Neuron (in vitro differentiated cells): ENCODE measurements around the gene GMDS.

Experiments
- H2AFZ ChIP-seq: one replicate; pipeline ENCODE4 v1.6.1; 2013; ENCODE audit warnings: low read depth, mild to moderate bottlenecking, inconsistent platforms, low read length, moderate library complexity
- H3K27me3 ChIP-seq: one replicate; pipeline ENCODE4 v1.6.1; 2013; ENCODE audit warnings: low read length; ENCODE audit not compliant: insufficient read depth
- H3K36me3 ChIP-seq: one replicate; pipeline ENCODE4 v1.6.1; 2013; ENCODE audit warnings: low read length; ENCODE audit not compliant: insufficient read depth
- H3K4me1 ChIP-seq: one replicate; pipeline ENCODE4 v1.6.1; 2013; ENCODE audit warnings: low read length; ENCODE audit not compliant: insufficient read depth
- H3K4me3 ChIP-seq: 2 replicates; pipeline ENCODE4 v1.5.1; 2013; ENCODE audit warnings: mild to moderate bottlenecking, low read length, moderate library complexity
- H3K9me3 ChIP-seq: one replicate; pipeline ENCODE4 v1.6.1; 2013; ENCODE audit warnings: low read length

The GMDS gene

DNA sequence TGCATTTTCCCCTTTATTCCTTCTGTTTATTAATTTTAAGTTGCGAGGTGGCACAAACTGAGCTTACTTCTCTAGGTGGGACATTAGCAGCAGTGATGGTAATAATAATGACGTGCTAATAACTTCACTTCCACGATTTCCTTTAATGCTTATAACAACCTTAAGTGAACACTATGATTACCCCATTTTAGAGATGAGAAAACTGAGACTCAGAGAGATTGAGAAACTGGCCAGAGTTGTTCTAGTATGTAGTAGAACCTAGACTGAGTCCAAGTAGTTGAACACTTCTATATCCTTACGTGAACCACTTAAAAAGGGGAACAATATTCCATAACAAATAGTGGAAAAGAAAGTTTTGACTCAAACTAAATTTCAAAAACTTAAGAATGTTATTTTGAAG, 297.5 kb downstream of the GMDS start:
- Histone ChIP-seq H3K4me1 (no peaks in the 10 kb centered on the region), H3K27me3 (no peaks in the 10 kb centered on the region), H3K4me3 (no peak overlapping the region), H3K36me3 (no peaks in the 10 kb centered on the region), H3K9me3 (no peaks in the 10 kb centered on the region), H2AFZ (no peak overlapping the region)

DNA sequence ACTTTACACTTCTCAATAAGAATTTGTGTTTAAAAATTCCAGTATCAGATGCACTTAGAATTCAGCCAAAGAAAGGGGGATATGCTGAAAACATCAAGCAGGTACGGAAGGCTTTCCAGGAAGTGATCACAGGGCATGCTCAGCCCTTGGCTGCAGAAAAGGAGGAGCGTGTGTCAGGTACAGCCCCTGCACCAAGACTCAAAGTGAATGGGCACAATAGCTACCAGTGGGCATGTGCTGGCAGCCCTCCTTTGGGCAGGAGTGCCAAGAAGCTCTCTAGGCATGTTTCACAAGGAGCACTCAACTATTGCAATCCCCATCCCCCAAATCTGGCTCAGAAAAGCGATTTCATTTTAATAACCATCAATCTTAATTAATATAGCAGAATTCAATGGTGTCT, 298.8 kb downstream of the GMDS start:
- Histone ChIP-seq H3K4me1 (peaks cover 3% of the 10 kb centered on the region), H3K36me3 (no peaks in the 10 kb centered on the region), H3K4me3 (no peak overlapping the region), H3K9me3 (no peaks in the 10 kb centered on the region), H3K27me3 (no peaks in the 10 kb centered on the region), H2AFZ (no peak overlapping the region)

GRCh38 chr6:1945235-1945832, 300.1 kb downstream of the GMDS start:
- Histone ChIP-seq H3K27me3 (no peaks in the 10 kb centered on the region), H3K4me3 (no peak overlapping the region), H3K9me3 (no peaks in the 10 kb centered on the region), H3K36me3 (no peaks in the 10 kb centered on the region), H2AFZ (no peak overlapping the region), H3K4me1 (peaks cover 9% of the 10 kb centered on the region)

DNA sequence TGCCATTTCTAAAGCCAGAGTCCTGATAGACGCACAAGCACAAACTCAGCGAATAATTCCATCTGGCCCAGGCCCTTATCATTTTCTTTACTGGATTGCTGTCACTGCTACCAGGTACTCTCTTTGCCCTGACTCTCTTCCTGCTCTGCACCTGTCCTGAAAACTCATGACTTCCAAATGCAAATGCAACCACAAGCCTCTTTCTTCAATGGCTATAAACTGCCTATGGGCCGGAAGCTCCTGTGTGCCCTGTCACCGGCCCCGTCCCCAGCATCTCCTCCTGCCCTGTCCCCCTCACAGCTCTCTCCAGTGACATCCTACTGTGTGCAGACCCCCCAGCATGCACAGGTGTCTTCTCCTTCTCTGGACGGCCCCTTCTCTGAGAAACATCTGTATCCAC, 302.6 kb downstream of the GMDS start:
- no peaks in the 10 kb centered on the region for H3K9me3 ChIP-seq
- no peak overlapping the region for H3K4me3 ChIP-seq
- H3K36me3 ChIP-seq = no peaks in the 10 kb centered on the region
- no peaks in the 10 kb centered on the region for H3K27me3 ChIP-seq
- H3K4me1 ChIP-seq = peaks cover 9% of the 10 kb centered on the region
- H2AFZ ChIP-seq = no peak overlapping the region

- Histone ChIP-seq H3K4me1 (peaks cover 9% of the 10 kb centered on the region), H3K36me3 (no peaks in the 10 kb centered on the region), H3K9me3 (no peaks in the 10 kb centered on the region), H2AFZ (no peak overlapping the region), H3K4me3 (no peak overlapping the region), H3K27me3 (no peaks in the 10 kb centered on the region)
Observed at GRCh38 chr6:1941534-1941933, 303.9 kb downstream of the GMDS start.

DNA sequence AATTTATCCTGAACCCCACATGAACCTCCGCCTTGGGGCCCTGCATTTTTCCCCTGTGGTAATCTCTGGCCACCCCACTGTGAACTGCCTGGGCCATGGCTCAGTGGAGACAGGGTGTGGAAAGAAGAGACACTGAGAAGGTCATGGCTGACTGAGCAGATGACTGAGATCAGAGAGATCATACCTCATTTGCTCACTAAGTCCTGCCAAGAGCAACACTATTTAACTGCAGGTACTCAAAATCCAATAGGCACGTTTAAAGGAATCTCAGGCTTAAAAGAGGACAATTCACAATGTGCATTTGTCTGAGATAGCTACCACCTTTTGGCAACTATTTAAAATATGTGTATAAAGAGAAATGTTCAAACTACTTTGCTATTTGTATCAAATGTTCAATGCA, 305.0 kb downstream of the GMDS start:
- H3K36me3 ChIP-seq = no peaks in the 10 kb centered on the region
- peaks cover 9% of the 10 kb centered on the region for H3K4me1 ChIP-seq
- no peak overlapping the region for H3K4me3 ChIP-seq
- H2AFZ ChIP-seq = no peak overlapping the region
- H3K27me3 ChIP-seq = no peaks in the 10 kb centered on the region
- no peaks in the 10 kb centered on the region for H3K9me3 ChIP-seq

- Histone ChIP-seq H3K4me3 (no peak overlapping the region), H3K9me3 (no peaks in the 10 kb centered on the region), H2AFZ (no peak overlapping the region), H3K36me3 (no peaks in the 10 kb centered on the region), H3K4me1 (no peaks in the 10 kb centered on the region), H3K27me3 (no peaks in the 10 kb centered on the region)
Observed at GRCh38 chr6:1933292-1933691, 312.1 kb downstream of the GMDS start.

DNA sequence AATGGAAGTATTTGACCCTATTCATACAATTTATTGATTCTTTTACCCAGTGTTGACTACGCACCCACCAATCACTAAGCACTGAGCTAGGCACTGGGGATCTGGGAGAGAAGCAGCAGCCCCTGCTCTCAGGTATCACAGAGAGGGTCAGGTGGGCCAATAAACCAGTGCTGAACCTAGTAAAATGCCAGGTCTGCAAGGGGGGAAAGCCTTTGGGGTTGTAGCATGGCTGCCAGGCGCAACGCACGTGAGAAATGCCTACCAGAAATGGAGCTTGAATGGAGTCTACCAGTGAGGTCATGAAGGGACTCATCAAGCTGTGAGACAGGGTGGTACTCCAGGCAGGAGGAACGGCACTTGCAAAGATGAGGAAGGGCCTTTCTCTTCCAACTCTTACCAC, 313.6 kb downstream of the GMDS start:
- no peak overlapping the region for H3K4me3 ChIP-seq
- H3K4me1 ChIP-seq = no peaks in the 10 kb centered on the region
- H3K36me3 ChIP-seq = no peaks in the 10 kb centered on the region

GRCh38 chr6:1930356-1930755, 315.0 kb downstream of the GMDS start:
- Histone ChIP-seq H3K27me3 (no peaks in the 10 kb centered on the region), H3K4me1 (no peaks in the 10 kb centered on the region), H2AFZ (no peak overlapping the region)

More for the DNA sequence above, 313.6 kb downstream of the GMDS start:
- no peaks in the 10 kb centered on the region for H3K27me3 ChIP-seq
- H3K9me3 ChIP-seq = no peaks in the 10 kb centered on the region
- no peak overlapping the region for H2AFZ ChIP-seq

GRCh38 chr6:1929931-1930330, 315.5 kb downstream of the GMDS start:
- no peak overlapping the region for H3K4me3 ChIP-seq
- no peaks in the 10 kb centered on the region for H3K9me3 ChIP-seq
- H3K4me1 ChIP-seq = no peaks in the 10 kb centered on the region
- H3K36me3 ChIP-seq = no peaks in the 10 kb centered on the region
- H3K27me3 ChIP-seq = no peaks in the 10 kb centered on the region
- H2AFZ ChIP-seq = no peak overlapping the region

More at GRCh38 chr6:1930356-1930755, 315.0 kb downstream of the GMDS start:
- Histone ChIP-seq H3K9me3 (no peaks in the 10 kb centered on the region), H3K36me3 (no peaks in the 10 kb centered on the region), H3K4me3 (no peak overlapping the region)

GRCh38 chr6:1925743-1926430, 319.5 kb downstream of the GMDS start:
- Histone ChIP-seq H3K4me1 (no peaks in the 10 kb centered on the region), H3K4me3 (no peak overlapping the region), H3K36me3 (no peaks in the 10 kb centered on the region), H3K9me3 (no peaks in the 10 kb centered on the region), H3K27me3 (no peaks in the 10 kb centered on the region), H2AFZ (no peak overlapping the region)

- H3K4me1 ChIP-seq = no peaks in the 10 kb centered on the region
- no peaks in the 10 kb centered on the region for H3K36me3 ChIP-seq
- H3K4me3 ChIP-seq = no peak overlapping the region
- no peaks in the 10 kb centered on the region for H3K27me3 ChIP-seq
- no peaks in the 10 kb centered on the region for H3K9me3 ChIP-seq
- no peak overlapping the region for H2AFZ ChIP-seq
Observed at GRCh38 chr6:1923449-1923848, 322.0 kb downstream of the GMDS start.

DNA sequence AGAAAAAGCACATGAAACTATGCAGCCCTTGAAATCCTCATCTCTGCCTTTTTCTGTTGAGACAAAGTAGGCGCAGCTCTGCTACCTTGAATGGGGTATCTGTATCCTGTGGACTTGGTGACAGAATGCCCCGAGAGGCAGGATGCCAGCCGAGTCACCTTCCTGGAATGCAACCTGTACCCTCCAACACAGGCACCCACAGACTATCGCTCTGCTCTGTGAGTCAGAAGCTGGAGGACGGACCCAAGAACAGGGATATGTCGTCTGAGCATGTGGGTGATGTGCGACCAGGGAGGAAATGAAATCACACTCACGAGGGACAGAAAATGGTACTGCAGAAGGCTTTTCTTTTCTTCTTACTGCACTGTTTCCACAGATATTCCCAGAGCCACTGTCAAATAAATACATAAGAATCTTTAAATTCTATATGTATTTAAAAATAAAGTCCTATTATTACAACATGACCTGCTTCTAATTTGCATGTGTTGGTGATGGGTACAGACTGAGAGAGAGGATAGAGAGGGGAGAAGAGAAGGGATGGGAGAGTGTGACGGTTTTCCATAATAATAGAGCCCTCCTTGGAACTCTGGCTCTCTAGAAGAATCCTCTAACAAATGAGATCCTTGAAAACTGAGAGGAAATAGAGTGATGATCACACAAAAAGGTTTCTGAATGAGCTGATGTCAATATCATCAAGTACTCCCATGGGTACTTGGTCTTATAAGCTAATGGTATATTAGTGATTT, 327.6 kb downstream of the GMDS start:
- Histone ChIP-seq H3K36me3 (no peaks in the 10 kb centered on the region), H3K9me3 (no peaks in the 10 kb centered on the region), H3K4me3 (no peak overlapping the region), H2AFZ (no peak overlapping the region), H3K27me3 (no peaks in the 10 kb centered on the region), H3K4me1 (no peaks in the 10 kb centered on the region)
